Peyer's patch (tissue), 4 donors: ENCODE measurements around the gene PMVK.

Experiments used
- POLR2A ChIP-seq, 2 donors: fragments of 450-650 bp; IDR thresholded peaks; one replicate each; pipeline ENCODE4 v1.5.1; 2017; ENCODE audit warnings: antibody characterized with exemption in 2 of 2, mild to moderate bottlenecking in 2 of 2, moderate library complexity in 2 of 2
- TF ChIP-seq, protein P1 (sequence below), 6 experiments: fragments of 450-650 bp in 4 of 6; fragments of 200-600 bp in 2 of 6; sonication (generic) in 1 of 6; IDR thresholded peaks; one replicate each; pipeline ENCODE4 v1.5.1; 2017 to 2019; ENCODE audit warnings: antibody characterized with exemption in 6 of 6, mild to moderate bottlenecking in 3 of 6, moderate library complexity in 1 of 6

GRCh38 chr1:154877370-154877974, 59.0 kb downstream of the PMVK start:
- TF ChIP-seq, protein P1, sequence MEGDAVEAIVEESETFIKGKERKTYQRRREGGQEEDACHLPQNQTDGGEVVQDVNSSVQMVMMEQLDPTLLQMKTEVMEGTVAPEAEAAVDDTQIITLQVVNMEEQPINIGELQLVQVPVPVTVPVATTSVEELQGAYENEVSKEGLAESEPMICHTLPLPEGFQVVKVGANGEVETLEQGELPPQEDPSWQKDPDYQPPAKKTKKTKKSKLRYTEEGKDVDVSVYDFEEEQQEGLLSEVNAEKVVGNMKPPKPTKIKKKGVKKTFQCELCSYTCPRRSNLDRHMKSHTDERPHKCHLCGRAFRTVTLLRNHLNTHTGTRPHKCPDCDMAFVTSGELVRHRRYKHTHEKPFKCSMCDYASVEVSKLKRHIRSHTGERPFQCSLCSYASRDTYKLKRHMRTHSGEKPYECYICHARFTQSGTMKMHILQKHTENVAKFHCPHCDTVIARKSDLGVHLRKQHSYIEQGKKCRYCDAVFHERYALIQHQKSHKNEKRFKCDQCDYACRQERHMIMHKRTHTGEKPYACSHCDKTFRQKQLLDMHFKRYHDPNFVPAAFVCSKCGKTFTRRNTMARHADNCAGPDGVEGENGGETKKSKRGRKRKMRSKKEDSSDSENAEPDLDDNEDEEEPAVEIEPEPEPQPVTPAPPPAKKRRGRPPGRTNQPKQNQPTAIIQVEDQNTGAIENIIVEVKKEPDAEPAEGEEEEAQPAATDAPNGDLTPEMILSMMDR (IDR thresholded peaks at IDR 0.05), result no peak
- no peak for TF ChIP-seq POLR2A (IDR thresholded peaks at IDR 0.05)
